HG03439 (cell line): Measurements from ENCODE around the gene CYP4X1.
"Not testable (repeated sequence)": the region's sequence is repeated elsewhere in the genome, so short reads cannot be mapped to it uniquely, and the experiment has no call there.

Source experiments
- ATAC-seq: cut with Tn5 transposase; IDR thresholded peaks from one replicate; pipeline ENCODE4 v1.9.1; 2021; ENCODE audit warnings: mild to moderate bottlenecking, moderate library complexity; ENCODE audit not compliant: unreplicated experiment

Gene CYP4X1

DNA sequence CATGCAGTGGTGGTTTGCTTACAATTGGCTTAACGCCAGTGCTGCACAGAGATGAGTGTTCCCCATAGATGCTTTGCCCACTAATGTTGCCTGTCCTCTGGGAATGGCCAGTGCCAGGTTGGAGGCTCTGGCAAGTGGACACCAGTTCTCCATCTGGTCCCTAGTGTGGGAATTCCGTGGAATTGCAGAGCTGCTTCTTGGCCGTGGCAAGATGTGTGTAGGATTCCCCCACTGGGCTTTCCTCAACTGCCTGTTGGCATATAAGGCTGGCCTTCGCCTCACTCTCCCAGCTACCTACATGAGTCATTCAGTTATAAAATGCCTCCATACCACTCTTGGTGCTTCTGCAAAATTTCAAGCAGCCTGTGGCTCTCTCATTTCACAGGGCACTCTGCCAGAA lies 45.6 kb downstream of the CYP4X1 start:
- ATAC-seq, result not testable (repeated sequence)

DNA sequence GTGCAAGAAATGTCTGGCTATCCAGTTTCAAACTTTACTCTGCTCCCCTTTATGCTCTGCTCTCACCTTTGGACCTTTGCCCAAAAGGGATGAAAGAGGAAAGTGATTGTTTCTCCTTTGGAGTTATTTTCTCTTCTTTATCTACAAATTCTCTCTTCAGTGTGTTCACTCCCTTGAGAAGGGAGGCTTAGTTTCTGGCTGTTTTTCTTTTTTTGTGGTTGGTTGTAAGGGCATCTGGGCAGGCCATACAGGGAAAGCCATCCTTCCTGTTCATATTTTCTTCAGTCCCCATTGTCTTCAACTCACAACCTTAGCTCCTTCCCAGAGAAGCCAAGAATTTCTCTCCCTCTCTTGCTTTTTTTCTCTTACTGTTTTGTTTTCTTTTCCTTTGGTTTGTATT lies 46.0 kb downstream of the CYP4X1 start:
- ATAC-seq, result not testable (repeated sequence)

- not testable (repeated sequence) for ATAC-seq
These were observed 65.9 kb downstream of the CYP4X1 start for GRCh38 chr1:47089356-47089755.

GRCh38 chr1:47091476-47091875 lies 68.0 kb downstream of the CYP4X1 start:
- ATAC-seq, result not testable (repeated sequence)
